CD4-positive, alpha-beta T cell treated with Interleukin-15 for 4 hours (primary cell): ENCODE measurements around the gene ADH1B.
"Not testable (repeated sequence)": the region's sequence is repeated elsewhere in the genome, so short reads cannot be mapped to it uniquely, and the experiment has no call there.

Experiments used
- DNase-seq: peaks from one replicate; pipeline ENCODE4 v3.0.0-alpha.2; 2020; ENCODE audit warnings: low spot score

Gene ADH1B

DNA sequence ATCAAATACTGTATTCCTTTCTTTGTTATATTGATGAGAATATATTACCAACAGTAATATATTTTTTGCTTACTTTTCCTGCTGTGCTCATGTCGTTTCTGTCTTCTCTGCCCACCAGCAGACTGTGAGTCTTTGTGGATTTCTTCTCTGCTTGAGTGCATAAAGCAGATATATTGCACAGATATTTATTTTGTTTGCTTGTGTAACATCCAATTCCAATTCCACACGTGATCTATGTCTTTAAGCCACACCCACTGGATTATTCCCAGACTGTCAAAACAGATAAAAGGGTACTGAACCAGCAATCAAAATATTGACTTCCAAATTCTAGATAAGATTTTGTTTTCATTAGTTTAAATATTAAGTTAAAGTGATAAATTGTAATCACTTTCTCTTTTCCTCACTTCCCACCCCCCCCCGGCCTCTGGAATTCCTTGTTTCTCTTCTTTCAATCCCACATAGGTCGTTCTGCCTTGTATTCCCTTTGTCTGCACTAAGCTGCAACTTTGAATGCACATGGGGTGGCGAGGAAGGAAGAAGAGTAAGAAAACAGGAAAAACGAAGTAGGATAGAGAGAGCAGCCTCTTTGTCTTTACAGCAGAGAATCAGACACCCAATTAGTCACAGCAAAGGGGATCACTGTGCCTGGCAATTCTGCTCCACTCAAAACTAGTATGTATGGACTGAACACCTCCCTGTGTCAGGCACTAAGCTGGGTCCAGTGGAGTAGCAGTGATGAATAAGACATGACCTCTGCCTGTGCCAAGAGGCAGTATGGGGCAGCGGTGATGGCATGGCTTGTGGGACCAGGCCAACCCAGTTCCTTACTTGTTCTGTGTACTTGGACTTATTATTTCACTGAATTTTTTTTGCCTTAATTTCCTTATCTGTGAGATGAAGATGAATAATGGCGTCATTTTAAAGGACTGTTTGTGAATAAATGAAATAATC, at the start of gene ADH1B:
Gene ADH1B, minus strand, starts transcription at position 161 of the 951 bp plus-strand sequence. Its CDS starts 70 bp downstream, at position 91.
- DNase-seq, result no peak

DNA sequence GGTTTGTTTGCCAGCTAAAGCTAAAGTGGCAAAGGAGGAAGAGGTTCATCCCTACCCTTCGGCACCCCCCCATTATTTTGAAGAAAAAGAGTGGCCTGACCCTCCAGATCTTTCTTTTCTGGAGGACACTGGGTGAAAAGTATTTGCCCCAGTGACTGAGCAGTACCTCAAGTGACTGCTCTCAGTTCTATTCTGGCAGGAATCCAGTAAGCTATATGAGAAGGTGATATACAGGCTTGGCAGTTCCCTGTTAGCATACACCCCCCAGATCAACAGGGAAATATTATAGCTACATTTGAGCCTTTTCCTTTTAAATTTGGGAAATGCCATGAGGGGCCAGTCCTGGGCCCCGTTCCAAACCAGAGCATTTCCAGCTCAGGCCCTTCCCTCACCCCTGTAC, 46.6 kb upstream of the ADH1B start:
- not testable (repeated sequence) for DNase-seq

DNA sequence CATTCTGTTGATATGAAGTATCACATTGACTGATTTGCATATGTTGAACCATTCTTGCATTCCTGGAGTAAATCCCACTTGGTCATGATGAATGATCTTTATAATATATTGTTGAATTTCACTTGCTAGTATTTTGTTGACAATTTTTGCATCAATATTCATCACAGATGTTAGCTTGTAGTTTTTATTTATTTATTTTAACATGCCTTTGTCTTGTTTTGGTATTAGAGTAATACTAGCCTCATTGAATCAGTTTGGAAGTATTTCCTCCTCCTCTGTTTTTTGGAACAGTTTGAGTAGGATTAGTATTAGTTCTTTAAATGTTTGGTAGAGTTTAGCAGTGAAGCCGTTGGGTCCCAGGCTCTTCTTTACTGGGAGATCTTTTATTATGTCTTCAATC, 45.3 kb upstream of the ADH1B start:
- DNase-seq, result no peak

DNA sequence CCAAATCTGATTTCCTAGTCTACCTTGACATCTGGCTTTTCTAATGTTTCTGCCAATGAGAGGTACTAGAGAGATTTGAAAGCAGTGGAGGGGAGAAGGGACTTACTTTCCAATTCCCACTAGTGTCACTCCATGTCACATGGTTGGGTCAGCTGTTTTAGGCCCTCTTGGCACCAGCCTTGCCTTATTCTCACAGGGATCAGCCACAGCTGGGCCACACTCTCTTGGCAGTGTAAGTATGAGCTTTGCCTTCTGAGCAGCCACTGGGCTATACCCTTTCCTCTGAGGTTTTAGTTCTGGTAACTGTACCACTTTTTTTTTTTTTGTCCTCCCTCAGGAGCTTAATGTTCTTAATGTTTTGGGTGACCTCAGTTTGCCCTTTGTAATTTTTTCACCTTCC, 41.6 kb upstream of the ADH1B start:
- no peak for DNase-seq

DNA sequence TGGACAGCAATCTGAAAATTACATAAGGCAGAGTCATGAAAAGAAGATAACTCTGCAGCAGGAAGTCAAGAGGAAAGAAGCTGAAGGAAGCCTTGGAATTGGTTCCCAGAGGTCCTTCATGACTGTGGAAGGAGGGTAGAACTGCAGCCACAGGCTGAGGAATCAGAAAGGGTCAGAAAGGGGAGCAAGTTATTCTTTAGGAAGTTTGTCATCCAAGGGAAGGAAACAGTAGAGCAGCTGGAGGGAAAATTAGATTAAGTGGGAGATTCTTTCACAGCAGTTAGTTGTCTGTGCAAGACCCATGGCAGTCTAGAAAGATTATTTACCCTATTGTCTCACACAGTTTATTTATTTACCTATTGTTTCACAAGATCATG, 40.7 kb upstream of the ADH1B start:
- DNase-seq, result no peak

DNA sequence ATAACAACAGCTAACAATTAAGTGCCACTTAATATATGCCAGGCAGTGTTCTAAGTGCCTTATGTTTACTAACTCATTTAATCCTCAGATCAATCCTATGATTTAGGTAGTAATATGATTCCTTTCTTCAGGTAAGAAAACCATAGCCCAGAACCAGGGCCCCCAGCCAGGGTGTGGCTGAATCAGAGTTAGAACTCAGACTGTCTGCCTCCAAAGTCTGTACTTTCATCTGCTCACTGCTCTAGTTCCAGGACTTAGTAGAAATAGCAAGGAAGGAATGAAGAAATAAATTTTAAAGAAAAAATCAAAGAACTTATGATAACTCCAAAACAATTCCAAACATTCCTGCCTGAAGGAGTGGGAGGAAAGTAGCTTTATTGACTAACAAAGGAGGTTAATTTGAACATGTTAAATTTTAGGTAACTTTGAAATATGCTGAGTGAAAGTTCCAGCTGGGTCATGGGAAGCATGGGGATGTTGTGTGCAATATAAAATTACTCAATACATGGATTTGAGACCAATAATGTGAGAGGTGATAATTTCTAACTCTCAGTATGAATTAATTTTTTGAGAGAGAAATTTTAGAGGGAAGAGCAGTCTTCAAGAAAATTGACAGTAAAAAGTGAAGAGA, 40.2 kb upstream of the ADH1B start:
- no peak for DNase-seq

DNA sequence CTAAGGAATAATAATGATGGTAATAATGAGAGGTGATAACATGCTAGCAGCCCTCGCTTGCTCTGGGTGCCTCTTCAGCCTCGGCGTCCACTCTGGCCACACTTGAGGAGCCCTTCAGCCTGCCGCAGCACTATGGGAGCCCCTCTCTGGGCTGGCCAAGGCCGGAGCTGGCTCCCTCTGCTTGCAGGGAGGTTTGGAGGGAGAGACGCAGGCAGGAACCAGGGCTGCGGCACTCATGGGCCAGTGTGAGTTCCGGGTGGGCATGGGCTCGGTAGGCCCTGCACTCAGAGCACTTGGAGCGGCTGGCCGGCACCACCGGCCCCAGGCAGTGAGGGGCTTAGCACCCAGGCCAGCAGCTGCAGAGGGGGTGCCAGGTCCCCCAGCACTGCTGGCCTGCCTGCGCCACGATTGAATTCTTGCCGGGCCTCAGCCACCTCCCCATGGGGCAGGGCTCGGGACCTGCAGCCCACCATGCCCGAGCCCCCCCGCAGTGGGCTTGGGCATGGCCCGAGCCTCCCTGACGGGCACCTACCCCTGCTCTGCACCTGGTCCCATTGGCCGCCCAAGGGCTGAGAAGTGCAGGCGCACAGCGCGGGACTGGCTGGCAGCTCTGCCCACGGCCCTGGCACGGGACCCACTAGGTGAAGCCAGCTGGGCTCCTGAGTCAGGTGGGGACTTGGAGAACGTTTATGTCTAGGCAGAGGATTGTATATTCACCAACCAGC, 38.4 kb upstream of the ADH1B start:
- no peak for DNase-seq

DNA sequence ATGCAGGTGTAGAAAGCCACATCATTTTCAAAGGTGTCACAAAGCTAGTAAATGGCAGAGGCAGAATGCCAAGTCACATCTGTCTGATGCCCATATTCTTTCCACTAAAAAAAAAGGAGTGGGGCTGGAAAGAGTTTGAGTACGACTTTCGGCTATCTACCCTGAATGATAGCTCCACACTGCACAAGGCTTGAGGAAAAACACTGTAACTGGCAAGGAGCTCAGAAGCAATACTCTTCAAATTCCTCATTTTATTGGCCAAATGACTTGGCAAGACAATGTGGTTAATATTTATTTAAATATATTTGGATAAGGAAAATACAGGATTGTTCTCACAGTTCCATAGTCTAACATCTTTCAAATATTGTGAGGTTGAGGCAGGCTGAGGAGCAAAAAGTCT, 36.7 kb upstream of the ADH1B start:
- DNase-seq, result no peak

DNA sequence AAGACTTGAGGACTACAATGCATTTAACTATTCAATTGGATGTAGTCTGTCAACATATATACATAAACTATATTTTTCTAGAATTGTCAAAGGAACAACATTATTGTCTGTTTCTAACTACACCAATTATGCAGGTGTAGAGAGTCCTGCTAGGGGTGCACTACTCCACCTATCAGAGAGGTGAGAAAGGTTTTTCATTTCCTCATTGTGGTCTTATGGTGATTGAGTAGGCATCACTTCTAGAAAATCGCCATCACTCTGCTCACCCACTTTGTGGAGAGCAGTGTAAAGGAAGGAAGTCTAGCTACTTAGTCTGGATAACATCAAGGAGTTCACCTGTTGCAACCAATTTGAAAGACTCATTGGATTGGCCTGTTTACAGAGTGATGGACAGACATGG, 35.8 kb upstream of the ADH1B start:
- no peak for DNase-seq

DNA sequence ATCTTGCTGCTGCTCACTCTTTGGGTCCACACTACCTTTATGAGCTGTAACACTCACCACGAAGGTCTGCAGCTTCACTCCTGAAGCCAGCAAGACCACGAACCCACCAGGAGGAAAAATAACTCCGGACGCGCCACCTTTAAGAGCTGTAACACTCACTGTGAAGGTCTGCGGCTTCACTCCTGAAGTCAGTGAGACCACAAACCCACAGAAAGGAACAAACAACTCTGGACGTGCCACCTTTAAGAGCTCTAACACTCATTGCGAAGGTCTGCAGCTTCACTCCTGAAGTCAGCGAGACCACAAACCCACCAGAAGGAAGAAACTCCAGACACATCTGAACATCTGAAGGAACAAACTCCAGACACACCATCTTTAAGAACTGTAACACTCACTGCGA, 34.9 kb upstream of the ADH1B start:
- DNase-seq, result not testable (repeated sequence)

DNA sequence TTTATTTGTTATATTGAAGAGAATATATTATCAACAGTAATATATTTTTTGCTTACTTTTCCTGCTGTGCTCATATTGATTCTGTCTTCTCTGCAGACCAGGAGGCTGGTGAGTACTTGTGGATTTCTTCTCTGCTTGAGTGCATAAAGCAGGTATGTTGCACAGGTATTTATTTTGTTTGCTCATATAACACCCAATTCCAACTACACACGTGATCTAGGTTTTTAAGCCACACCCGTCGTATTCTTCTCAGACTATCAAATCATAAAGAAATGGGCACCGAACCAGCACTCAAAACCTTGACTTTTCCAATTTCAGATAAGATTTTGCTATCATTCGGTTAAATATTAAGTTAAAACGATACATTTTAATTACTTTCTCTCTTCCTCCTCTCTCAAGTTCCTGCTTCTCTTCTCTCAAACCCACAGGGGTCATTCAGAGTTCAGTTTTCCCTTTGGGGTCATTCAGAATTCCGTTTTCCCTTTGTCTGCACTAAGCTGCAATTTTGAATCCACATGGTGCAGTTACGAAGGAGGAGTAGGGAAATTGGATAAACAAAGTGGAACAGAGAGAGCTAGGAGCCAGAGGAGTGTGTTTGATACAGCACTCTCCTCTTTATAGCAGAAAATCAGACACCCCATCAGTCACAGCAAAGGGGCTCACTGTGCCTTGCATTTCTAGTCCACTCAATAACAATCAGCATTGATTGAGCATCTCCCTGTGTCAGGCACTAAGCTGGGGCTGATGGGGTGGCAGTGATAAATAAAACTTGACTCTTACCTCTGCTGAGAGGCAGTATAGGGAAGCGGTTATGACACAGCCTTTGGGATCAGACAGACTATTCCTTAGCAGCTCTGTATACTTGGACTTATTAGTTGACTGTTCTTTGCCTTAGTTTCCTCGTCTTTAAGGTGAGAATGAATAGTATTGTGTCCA, 31.7 kb upstream of the ADH1B start, which contains the start of gene ADH1C:
Gene ADH1C, minus strand, starts transcription at position 145 of the 936 bp plus-strand sequence. Its CDS starts 71 bp downstream, at position 74.
- no peak for DNase-seq

DNA sequence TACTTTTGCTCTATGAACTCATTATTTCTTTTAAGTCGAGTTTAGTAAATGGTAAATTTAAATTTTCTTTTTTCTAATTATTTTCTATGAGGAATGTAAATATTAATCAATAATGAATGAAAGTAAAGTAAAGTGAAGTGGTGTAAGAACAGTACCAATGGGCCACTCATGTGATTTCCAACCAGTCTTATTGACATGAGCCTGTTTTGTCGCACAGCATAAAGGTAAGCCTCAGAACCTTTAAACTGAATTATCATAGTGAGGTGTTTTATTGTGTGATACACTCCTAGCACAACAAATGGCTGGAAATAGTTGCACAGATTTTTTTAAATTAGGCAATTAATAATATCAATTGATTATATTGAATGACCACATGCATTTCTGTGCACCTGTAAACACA, 30.3 kb upstream of the ADH1B start:
- no peak for DNase-seq

DNA sequence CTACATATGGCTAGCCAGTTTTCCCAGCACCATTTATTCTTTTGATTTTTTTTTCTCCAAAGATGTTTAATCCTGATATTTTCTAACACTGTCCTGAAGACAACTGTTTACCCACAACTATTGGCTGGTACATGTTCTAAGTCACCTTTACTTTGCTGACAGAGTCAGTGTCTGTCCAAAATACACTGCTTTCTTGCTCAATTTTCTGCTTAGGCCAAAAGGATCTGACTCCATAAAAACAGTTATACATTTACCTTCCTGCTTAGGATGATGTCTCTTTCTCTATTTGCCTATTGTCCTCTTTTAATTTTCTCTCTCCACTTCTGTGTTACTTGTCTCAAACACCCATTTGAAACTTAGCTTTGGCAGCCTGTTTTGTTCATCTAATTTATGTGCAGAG, 28.1 kb upstream of the ADH1B start:
- no peak for DNase-seq

DNA sequence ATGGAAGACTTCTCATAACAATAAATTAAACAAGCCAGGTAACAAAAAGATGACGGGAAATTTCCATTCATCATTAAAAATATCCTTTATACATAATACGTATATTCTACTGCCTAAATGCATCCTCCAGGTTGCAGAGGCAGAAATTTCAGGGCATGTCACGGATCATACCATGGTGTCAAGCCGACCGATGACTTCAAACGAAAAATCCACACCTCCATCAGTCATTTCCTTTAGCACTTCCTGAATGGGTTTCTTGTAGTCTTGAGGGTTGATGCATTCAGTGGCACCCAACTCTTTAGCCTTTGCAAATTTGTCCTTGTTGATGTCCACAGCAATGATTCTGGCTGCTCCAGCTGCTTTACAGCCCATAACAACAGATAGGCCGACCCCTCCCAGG, 21.4 kb upstream of the ADH1B start:
- not testable (repeated sequence) for DNase-seq

DNA sequence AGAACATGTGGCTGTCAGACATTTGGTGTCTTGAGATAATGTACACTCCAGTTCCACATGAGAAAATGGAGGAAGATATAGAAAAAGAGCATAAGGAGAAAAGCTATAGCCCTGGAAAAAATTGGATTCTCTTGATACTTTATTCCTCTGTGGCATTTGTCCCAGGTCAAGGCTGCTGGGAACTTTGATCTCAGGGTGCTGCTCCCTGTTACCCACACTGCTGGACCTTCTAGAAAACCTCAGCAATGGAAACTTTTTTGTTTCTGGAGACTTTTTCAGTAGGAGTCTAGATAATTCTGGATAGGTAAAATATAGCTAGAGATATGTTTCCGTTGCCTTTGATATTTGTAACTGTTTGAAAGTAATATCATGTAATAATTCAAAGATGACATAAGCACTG, 20.2 kb upstream of the ADH1B start:
- no peak for DNase-seq

DNA sequence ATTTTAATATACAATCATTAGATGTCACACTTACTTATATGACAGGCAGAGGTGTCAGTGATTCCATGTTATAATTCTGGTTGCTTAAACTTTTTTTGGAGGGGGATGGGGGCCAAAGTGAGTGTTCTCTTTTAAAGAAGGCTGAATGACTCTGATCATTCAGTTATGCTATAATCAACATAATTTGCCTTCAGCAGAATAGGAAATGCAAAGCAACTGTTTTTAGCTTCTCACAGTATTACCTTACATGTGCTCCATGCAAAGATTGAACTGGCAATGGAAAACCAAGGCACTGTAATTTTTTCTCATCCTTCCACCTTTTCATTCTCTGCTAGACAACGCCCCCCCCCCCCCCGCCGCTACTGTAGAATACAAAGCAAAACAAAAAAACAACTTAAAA, 18.0 kb upstream of the ADH1B start:
- no peak for DNase-seq

DNA sequence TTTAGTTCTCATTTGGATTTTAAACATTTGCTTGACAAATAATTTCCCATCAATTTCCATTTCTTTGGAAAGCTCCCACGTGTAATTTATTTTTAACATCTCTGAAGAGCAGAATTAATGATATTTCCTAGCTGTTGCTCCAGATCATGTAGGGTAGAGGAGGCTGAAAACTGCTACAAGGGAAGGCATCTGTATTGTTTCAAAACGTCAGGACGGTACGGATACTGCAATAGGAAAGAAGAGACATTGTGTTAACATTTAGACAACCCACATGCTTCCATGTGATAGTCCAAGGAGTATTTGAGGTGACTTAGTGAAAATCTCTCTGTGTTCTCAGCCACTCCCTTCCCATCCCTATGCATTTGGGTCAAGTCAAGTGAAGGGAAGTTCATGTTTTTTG, 15.4 kb upstream of the ADH1B start:
- no peak for DNase-seq

DNA sequence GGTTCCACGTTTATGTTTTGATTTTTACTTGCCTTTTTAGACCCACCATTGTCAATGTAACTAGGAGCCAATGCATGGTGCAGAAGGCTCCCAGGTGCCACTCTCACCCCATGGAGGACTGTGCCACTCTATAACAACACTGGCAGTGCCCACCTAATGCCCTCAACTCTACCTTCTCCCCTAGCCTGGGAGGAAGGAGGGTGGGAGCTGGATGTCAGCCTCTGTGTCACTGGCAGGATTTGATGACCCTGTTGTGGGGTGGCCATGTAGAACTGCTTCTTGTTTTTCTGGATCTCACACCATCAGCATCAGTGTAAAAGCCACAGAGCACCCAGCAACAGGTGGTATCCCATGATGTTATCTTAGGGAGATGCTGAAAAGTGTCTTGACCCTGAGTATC, 13.7 kb upstream of the ADH1B start:
- DNase-seq, result no peak

DNA sequence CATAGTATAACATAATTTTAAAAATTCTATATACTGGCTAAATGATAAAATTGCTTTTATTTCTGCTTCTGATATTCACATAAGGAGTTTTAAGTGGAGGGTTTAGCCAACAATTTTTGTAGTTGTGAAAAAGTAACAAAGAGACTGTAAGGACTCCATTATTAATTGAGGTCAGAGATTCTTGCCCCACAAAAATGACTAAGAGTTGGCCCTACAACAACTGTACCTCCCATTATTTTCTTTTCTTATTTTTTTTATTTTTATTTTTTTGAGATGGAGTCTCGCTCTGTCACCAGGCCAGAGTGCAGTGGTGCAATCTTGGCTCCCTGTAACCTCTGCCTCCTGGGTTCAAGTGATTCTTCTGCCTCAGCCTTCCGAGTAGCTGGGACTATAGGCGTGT, 9.4 kb upstream of the ADH1B start:
- no peak for DNase-seq

DNA sequence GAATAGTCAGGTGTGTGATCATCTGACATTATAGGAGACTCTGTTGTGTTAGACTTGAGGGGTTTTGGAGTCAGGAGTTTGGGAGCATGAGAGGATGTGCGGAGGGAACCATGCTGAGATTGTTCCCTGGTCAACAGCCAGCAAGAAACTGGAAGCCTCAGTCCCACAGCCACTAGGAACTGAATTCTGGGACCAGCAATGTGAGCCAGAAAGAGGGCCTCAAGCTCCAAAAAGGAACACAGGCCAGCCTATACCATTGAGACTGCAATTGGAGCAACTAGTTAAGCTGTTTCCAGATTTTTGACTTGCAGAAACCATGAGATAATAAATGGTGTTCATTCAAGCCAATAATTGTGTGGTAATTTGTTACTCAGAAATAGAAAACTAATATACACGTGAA, 8.7 kb upstream of the ADH1B start:
- DNase-seq, result no peak

DNA sequence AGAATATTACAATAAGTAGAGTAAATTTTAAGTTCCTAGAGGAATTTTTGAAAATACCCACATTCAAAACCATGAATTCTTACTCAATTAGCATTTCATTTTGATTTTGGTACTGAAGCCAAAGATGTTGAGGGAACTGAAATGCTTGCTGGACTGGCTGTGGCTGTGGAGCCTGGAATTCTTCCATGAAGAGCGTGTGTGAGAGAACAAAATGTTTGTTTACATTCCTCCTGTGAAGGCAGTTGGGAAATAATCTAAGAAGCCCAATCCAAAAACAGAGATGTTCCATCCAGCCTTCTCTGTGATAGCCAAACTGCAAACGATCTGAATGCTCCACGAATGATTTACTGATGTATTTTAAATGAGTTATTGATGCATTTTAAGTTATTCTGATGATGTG, 3.8 kb upstream of the ADH1B start:
- no peak for DNase-seq

DNA sequence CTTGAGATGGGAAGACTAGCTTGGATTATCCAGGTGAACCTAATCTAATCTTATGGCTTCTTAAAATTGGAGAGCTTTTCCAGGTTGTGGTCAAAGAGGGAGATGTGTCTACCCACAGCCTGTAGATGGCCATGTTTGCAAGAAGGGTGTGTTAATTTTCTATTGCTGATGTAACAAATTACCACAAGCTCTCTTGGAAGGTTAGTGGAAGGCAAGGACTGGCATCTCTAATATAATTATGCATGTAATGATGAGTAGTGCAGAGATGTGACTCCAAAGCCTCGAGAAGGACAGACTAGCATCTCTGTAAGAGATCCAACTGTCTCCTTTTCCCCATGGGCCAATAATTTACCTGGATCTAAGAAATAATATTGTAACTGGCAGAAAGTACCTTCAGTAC, 3.2 kb upstream of the ADH1B start:
- DNase-seq, result no peak
